Activated B cell treated with CpG ODN at 0.5 μM for 24 hours (primary cell): ENCODE results near the gene LRRC49. TPM values are rescaled to one million over a fixed set of nuclear protein-coding genes. Genes with fewer than 3 reads are reported as not detected.

Experiments used
- ATAC-seq: fragments of 200-7000 bp; cut with Tn5 transposase; one replicate; pipeline ENCODE4 v1.10.0; 2021; ENCODE audit warnings: low read depth, mild to moderate bottlenecking, moderate library complexity
- CTCF ChIA-PET: fragments of 350-600 bp; sonication (Branson Sonifier 250); formaldehyde crosslinking; loops from one replicate; lab custom pipeline; 2021; ENCODE audit warnings: antibody characterized with exemption; lab: Charles Lee
- POLR2A ChIA-PET: fragments of 350-600 bp; sonication (Branson Sonifier 250); formaldehyde crosslinking; loops from one replicate; lab custom pipeline; 2021; ENCODE audit warnings: antibody characterized with exemption; lab: Charles Lee
- DNase-seq: peaks from one replicate; pipeline ENCODE4 v3.0.0; 2022
- H3K27ac Mint-ChIP-seq: one replicate; pipeline ENCODE4 v1.8.0; 2020; ENCODE audit warnings: mixed read lengths
- H3K27me3 Mint-ChIP-seq: one replicate; pipeline ENCODE4 v1.8.0; 2021; ENCODE audit warnings: mixed read lengths
- H3K36me3 Mint-ChIP-seq: one replicate; pipeline ENCODE4 v1.8.0; 2021; ENCODE audit warnings: low read depth, mixed read lengths
- H3K4me1 Mint-ChIP-seq: one replicate; pipeline ENCODE4 v1.8.0; 2021; ENCODE audit warnings: mixed read lengths
- H3K4me3 Mint-ChIP-seq: one replicate; pipeline ENCODE4 v1.8.0; 2020; ENCODE audit warnings: mild to moderate bottlenecking, mixed read lengths
- H3K9me3 Mint-ChIP-seq: one replicate; pipeline ENCODE4 v1.8.0; 2020; ENCODE audit warnings: mixed read lengths
- intact Hi-C: fragments of 100-400 bp; cut with micrococcal nuclease; formaldehyde crosslinking; loops from one replicate; pipeline ENCODE4 v1.15.1; 2024
- total RNA-seq: library from RNA; stranded (reverse); gene quantifications from 2 replicates; pipeline ENCODE4 v1.2.3, GENCODE V29; 2022
- TF ChIP-seq, protein P1 (sequence below): fragments of 200-600 bp; IDR thresholded peaks from one replicate; pipeline ENCODE4 v1.8.0; 2022; ENCODE audit warnings: antibody characterized with exemption, mild to moderate bottlenecking

LRRC49 gene
- total RNA-seq, 1 donor from 2014 or later = 0.84 TPM

DNA sequence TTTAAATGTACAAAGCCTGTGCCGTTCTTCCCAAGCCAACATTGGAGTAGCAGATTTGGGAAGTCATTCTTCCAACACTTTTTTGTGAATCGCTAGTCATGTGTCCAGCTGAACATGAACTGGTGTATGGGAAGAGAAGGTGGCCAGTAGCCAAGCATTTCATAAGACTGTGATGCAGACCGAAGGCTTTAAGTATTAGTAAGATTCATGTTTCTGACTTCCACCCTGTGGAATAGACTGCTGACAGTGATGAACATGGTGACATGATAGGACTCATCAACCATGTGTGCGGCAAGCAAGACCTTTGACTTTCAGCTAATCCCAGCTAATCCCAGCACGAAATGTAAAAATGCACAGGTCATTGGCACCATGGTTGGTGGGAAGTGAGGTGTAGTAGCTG lies 174.4 kb downstream of the LRRC49 start:
- TF ChIP-seq, protein P1, sequence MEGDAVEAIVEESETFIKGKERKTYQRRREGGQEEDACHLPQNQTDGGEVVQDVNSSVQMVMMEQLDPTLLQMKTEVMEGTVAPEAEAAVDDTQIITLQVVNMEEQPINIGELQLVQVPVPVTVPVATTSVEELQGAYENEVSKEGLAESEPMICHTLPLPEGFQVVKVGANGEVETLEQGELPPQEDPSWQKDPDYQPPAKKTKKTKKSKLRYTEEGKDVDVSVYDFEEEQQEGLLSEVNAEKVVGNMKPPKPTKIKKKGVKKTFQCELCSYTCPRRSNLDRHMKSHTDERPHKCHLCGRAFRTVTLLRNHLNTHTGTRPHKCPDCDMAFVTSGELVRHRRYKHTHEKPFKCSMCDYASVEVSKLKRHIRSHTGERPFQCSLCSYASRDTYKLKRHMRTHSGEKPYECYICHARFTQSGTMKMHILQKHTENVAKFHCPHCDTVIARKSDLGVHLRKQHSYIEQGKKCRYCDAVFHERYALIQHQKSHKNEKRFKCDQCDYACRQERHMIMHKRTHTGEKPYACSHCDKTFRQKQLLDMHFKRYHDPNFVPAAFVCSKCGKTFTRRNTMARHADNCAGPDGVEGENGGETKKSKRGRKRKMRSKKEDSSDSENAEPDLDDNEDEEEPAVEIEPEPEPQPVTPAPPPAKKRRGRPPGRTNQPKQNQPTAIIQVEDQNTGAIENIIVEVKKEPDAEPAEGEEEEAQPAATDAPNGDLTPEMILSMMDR = no peak
- CTCF ChIA-PET = no interaction called here
- no peak for ATAC-seq
- intact Hi-C loops = no loop called here
- H3K4me1 Mint-ChIP-seq = no peaks in the 10 kb centered on the region
- no peak overlapping the region for H3K4me3 Mint-ChIP-seq
- peaks cover 23% of the 10 kb centered on the region for H3K27me3 Mint-ChIP-seq
- H3K9me3 Mint-ChIP-seq = no peaks in the 10 kb centered on the region
- H3K27ac Mint-ChIP-seq = no peak overlapping the region
- H3K36me3 Mint-ChIP-seq = no peaks in the 10 kb centered on the region
- no peak for DNase-seq
- POLR2A ChIA-PET = no interaction called here

DNA sequence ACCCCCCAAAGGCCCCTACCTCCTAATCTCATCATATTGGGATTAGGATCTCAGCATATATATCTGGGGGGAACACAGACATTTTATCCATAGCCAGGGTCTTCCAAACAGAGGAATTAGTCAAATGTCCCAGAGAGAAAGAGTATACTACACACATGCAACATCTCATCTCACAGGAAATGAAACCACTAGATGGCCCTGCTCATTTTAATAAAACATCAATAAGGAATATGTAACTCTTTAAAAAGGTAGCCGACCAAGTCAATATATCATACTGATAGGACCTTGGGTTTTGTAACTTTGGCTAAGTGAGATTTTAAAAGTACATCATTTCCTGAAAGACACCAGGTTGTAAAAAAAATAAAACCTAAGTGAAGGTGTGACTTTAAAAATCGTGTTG lies 177.1 kb downstream of the LRRC49 start:
- POLR2A ChIA-PET = no interaction called here
- no peaks in the 10 kb centered on the region for H3K4me1 Mint-ChIP-seq

DNA sequence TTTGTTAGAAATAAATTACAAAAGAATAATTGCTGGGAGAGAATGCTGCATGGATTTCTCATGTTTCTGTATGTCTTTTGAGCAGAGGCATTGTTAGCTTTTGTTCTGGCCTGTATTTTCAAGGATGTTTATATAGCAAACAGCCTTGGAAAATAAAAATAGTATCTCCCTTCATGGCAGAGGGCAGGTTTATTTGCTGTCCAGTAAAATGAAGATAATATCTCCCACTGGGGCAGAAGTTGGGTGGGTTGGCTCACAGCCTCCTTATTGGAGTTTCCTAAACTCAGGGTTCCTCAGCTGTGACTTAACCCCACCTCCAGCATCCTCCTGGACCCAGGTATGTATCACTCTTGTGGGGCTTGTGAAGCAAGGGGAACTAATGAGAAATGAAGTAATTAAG lies 178.9 kb downstream of the LRRC49 start:
- TF ChIP-seq, protein P1 = no peak
- H3K4me1 Mint-ChIP-seq = no peaks in the 10 kb centered on the region
- CTCF ChIA-PET = no interaction called here
- H3K36me3 Mint-ChIP-seq = no peaks in the 10 kb centered on the region
- H3K9me3 Mint-ChIP-seq = peaks cover 3% of the 10 kb centered on the region
- no peak overlapping the region for H3K4me3 Mint-ChIP-seq
- H3K27me3 Mint-ChIP-seq = peaks cover 17% of the 10 kb centered on the region
- ATAC-seq (no peak), DNase-seq (no peak)
- no peak overlapping the region for H3K27ac Mint-ChIP-seq
- POLR2A ChIA-PET = no interaction called here
- intact Hi-C loops = no loop called here

More for the DNA sequence above, 177.1 kb downstream of the LRRC49 start:
- no peak overlapping the region for H3K27ac Mint-ChIP-seq
- CTCF ChIA-PET = no interaction called here
- ATAC-seq = no peak
- no peaks in the 10 kb centered on the region for H3K36me3 Mint-ChIP-seq
- intact Hi-C loops = no loop called here
- DNase-seq = no peak
- H3K4me3 Mint-ChIP-seq = no peak overlapping the region
- H3K9me3 Mint-ChIP-seq = no peaks in the 10 kb centered on the region
- peaks cover 20% of the 10 kb centered on the region for H3K27me3 Mint-ChIP-seq
- TF ChIP-seq, protein P1 = no peak

DNA sequence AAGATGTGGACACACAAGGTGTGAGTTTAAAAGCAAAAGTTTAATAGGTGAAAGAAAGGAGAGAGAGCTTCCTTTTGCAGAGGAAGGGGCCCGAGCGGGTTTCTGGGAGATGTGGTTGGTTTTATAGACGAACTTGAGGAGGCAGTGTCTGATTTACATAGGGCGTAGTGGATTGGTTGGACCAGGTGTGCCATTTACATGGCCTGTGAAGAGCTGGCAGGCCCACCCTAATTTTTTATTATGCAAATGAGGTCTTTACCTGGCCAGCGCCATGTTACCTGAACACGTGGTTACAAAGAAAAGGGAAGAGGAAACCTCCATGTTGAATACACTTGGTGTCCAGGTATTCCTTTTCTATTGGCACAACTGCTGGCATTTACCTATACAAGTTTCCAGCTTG lies 179.8 kb downstream of the LRRC49 start:
- no peak overlapping the region for H3K4me3 Mint-ChIP-seq
- intact Hi-C loops = no loop called here
- TF ChIP-seq, protein P1 = no peak
- H3K4me1 Mint-ChIP-seq = no peaks in the 10 kb centered on the region
- peaks cover 15% of the 10 kb centered on the region for H3K27me3 Mint-ChIP-seq
- ATAC-seq = no peak
- H3K9me3 Mint-ChIP-seq = peaks cover 4% of the 10 kb centered on the region
- DNase-seq = no peak
- ChIA-PET POLR2A (no interaction called here), CTCF (no interaction called here)
- no peak overlapping the region for H3K27ac Mint-ChIP-seq
- H3K36me3 Mint-ChIP-seq = no peaks in the 10 kb centered on the region

DNA sequence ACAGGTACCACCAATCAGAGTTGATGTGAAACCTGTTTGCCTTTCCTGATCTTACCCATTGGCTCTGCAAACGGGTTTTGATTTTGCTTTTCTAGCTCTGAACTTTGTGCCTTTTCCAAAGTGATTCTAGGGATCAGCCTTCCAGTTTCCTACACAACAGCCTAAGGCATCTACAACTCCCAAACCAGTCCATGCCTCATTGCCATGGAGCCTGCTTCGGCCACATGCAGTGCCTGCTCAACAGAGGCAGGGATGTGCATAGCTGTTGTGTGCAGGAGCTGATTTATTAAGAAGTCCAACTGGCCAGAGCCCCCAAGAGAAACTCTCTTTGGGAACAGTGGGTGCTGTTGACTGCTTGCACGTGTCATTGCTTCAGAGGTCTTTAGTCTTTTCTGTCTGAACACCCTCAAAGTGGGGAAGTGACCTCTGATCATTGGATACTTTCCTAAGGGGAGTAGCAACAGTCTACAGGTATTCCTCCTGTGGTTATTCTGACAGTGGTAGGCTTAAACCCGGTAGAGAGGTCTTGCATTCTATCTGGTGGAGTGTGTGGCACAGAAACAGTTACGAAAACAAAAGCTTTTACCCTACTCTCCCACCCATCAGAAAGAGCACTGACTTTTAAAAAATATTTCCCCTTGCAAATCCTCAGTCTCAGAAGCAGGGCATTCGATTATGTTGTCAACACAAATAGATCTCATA lies 186.0 kb downstream of the LRRC49 start:
- Mint-ChIP-seq H3K27ac (no peak overlapping the region), H3K4me1 (no peaks in the 10 kb centered on the region), H3K36me3 (no peaks in the 10 kb centered on the region), H3K4me3 (no peak overlapping the region), H3K9me3 (peaks cover 4% of the 10 kb centered on the region), H3K27me3 (peaks cover 3% of the 10 kb centered on the region)
- intact Hi-C loops = no loop called here
- TF ChIP-seq, protein P1 = no peak
- CTCF ChIA-PET = no interaction called here
- no peak for ATAC-seq
- POLR2A ChIA-PET = no interaction called here
- DNase-seq = no peak
